OCI-LY7 (cell line): Measurements from ENCODE around the gene MACIR. TPM values are rescaled to one million over a fixed set of nuclear protein-coding genes. Genes with fewer than 3 reads are reported as not detected.

ENCODE experiments used
- BruUV-seq: library from RNA; stranded (reverse); fragments of 400-500 nt; replicated peaks from 2 replicates; lab custom pipeline; 2021; lab: Mats Ljungman, UMichigan
- CTCF ChIA-PET: fragments of 300-600 bp; sonication (Branson Sonifier 250); formaldehyde crosslinking; loops from one replicate; lab custom pipeline; 2022; ENCODE audit warnings: antibody characterized with exemption; ENCODE audit not compliant: unreplicated experiment; lab: Charles Lee
- POLR2A ChIA-PET: fragments of 300-600 bp; sonication (Branson Sonifier 250); formaldehyde crosslinking; loops from one replicate; lab custom pipeline; 2022; ENCODE audit warnings: antibody characterized with exemption; lab: Charles Lee
- DNase-seq: peaks from one replicate; pipeline ENCODE4 v3.0.0-alpha.2; 2015; ENCODE audit warnings: low spot score
- H2AFZ ChIP-seq: fragments of 200-600 bp; sonication (generic), shearing (Covaris generic); 2 replicates; pipeline ENCODE4 v1.6.1; 2014; ENCODE audit warnings: mild to moderate bottlenecking, antibody characterized with exemption, low read length, moderate library complexity
- H3K27ac ChIP-seq: fragments of 200-600 bp; sonication (generic); 2 replicates; pipeline ENCODE4 v1.5.1; 2014; ENCODE audit warnings: mixed run types, low read depth, mild to moderate bottlenecking, moderate library complexity, low read length, inconsistent platforms; ENCODE audit not compliant: poor library complexity, severe bottlenecking
- H3K36me3 ChIP-seq: fragments of 200-600 bp; sonication (generic); 2 replicates; pipeline ENCODE4 v1.6.1; 2014; ENCODE audit warnings: mild to moderate bottlenecking, antibody characterized with exemption, low read length, moderate library complexity, mixed read lengths; ENCODE audit not compliant: insufficient read depth
- H3K4me1 ChIP-seq: fragments of 200-600 bp; sonication (generic); 2 replicates; pipeline ENCODE4 v1.5.1; 2014; ENCODE audit warnings: mild to moderate bottlenecking, low read length; ENCODE audit not compliant: insufficient read depth, poor library complexity, severe bottlenecking
- H3K4me2 ChIP-seq: fragments of 200-600 bp; sonication (generic); 2 replicates; pipeline ENCODE4 v1.6.1; 2014; ENCODE audit warnings: mild to moderate bottlenecking, low read length
- H3K4me3 ChIP-seq: fragments of 200-600 bp; sonication (generic); 2 replicates; pipeline ENCODE4 v1.5.1; 2014; ENCODE audit warnings: mild to moderate bottlenecking, low read depth, low read length; ENCODE audit not compliant: poor library complexity, severe bottlenecking
- H3K79me2 ChIP-seq: fragments of 200-600 bp; sonication (generic); 2 replicates; pipeline ENCODE4 v1.6.1; 2016; ENCODE audit warnings: low read depth, mild to moderate bottlenecking, low read length, moderate library complexity, mixed read lengths; ENCODE audit not compliant: insufficient read depth
- H3K9me2 ChIP-seq: fragments of 200-600 bp; sonication (generic); 2 replicates; pipeline ENCODE4 v1.6.1; 2016; ENCODE audit warnings: mild to moderate bottlenecking, low read length, mixed read lengths; ENCODE audit not compliant: insufficient read depth
- H3K9me3 ChIP-seq: fragments of 200-600 bp; sonication (generic); 2 replicates; pipeline ENCODE4 v1.6.1; 2014; ENCODE audit warnings: mild to moderate bottlenecking, mixed run types, low read length, mixed read lengths
- H4K20me1 ChIP-seq: fragments of 200-600 bp; sonication (generic); 2 replicates; pipeline ENCODE4 v1.6.1; 2014; ENCODE audit warnings: mild to moderate bottlenecking, antibody characterized with exemption, low read length, moderate library complexity, mixed read lengths; ENCODE audit not compliant: insufficient read depth
- CTCF ChIP-seq: fragments of 200-600 bp; sonication (generic); conservative IDR thresholded peaks from 2 replicates; pipeline ENCODE4 v1.5.1; 2014; ENCODE audit warnings: mild to moderate bottlenecking, antibody characterized with exemption, low read length, moderate library complexity, mixed read lengths
- EZH2phosphoT487 ChIP-seq: fragments of 200-600 bp; sonication (generic); IDR thresholded peaks from 2 replicates; pipeline ENCODE4 v1.6.1; 2018; ENCODE audit warnings: low read depth, borderline replicate concordance, mild to moderate bottlenecking, mixed run types, antibody characterized with exemption, low read length, moderate library complexity, mixed read lengths
- intact Hi-C: fragments of 100-400 bp; cut with micrococcal nuclease; formaldehyde crosslinking; loops from one replicate; pipeline ENCODE4 v1.10.0; 2022; ENCODE audit not compliant: unreplicated experiment
- total RNA-seq, 2 experiments: library from RNA; depleted of rRNA in 1 of 2; stranded (reverse); fragments of >200 nt in 1 of 2; shearing (Covaris generic) in 1 of 2; gene quantifications; 2 replicates each; pipeline ENCODE4 v1.2.3, GENCODE V29; 2014 to 2022

The MACIR gene
- total RNA-seq, 2 experiments from 2014 or later = 10.9 to 11.7 TPM

GRCh38 chr5:103224894-103225246 is 33.7 kb upstream of the MACIR start:
- no peaks in the 10 kb centered on the region for H3K9me3 ChIP-seq
- H3K27ac ChIP-seq = no peak overlapping the region
- no peaks in the 10 kb centered on the region for H4K20me1 ChIP-seq
- H2AFZ ChIP-seq = no peak overlapping the region; the same call in 1 of the 2 replicates
- no peaks in the 10 kb centered on the region for H3K79me2 ChIP-seq
- ChIA-PET CTCF (no interaction called here), POLR2A (interaction anchor here (0.6 to 2.4 kb wide), 4 partner anchors 18 to 131 kb away, joined by 3 to 9 read pairs (median 4); partner anchors contain the start of gene MACIR)
- BruUV-seq = no TSS peak
- H3K4me2 ChIP-seq = no peak overlapping the region
- no peak; the same call in 1 of the 2 replicates for TF ChIP-seq CTCF
- TF ChIP-seq EZH2phosphoT487 = no peak
- no peaks in the 10 kb centered on the region for H3K9me2 ChIP-seq
- H3K36me3 ChIP-seq = no peaks in the 10 kb centered on the region
- intact Hi-C loops = loop anchor here (1.0 to 2.0 kb wide), 2 partner anchors 445 to 642 kb away; no protein-coding TSS in a partner anchor
- no peaks in the 10 kb centered on the region for H3K4me1 ChIP-seq
- no peak for DNase-seq
- H3K4me3 ChIP-seq = no peak overlapping the region

GRCh38 chr5:103228061-103228460 is 30.5 kb upstream of the MACIR start:
- no peak overlapping the region for H2AFZ ChIP-seq
- no peaks in the 10 kb centered on the region for H3K36me3 ChIP-seq
- H3K79me2 ChIP-seq = no peaks in the 10 kb centered on the region
- no peak for TF ChIP-seq EZH2phosphoT487
- TF ChIP-seq CTCF = no peak
- H3K4me1 ChIP-seq = no peaks in the 10 kb centered on the region
- DNase-seq = no peak
- H3K27ac ChIP-seq = no peak overlapping the region
- no peak overlapping the region for H3K4me2 ChIP-seq
- CTCF ChIA-PET = no interaction called here
- intact Hi-C loops = no loop called here
- no peaks in the 10 kb centered on the region for H3K9me2 ChIP-seq
- BruUV-seq = no TSS peak
- POLR2A ChIA-PET = no interaction called here
- no peaks in the 10 kb centered on the region for H4K20me1 ChIP-seq
- H3K9me3 ChIP-seq = no peaks in the 10 kb centered on the region
- no peak overlapping the region for H3K4me3 ChIP-seq

GRCh38 chr5:103228588-103228987 is 30.0 kb upstream of the MACIR start:
- CTCF ChIA-PET = no interaction called here
- no peak for DNase-seq
- Histone ChIP-seq H2AFZ (no peak overlapping the region), H3K4me2 (no peak overlapping the region), H3K4me3 (no peak overlapping the region), H3K27ac (no peak overlapping the region), H3K9me3 (no peaks in the 10 kb centered on the region), H4K20me1 (no peaks in the 10 kb centered on the region), H3K36me3 (no peaks in the 10 kb centered on the region), H3K79me2 (no peaks in the 10 kb centered on the region), H3K9me2 (no peaks in the 10 kb centered on the region), H3K4me1 (no peaks in the 10 kb centered on the region)
- POLR2A ChIA-PET = no interaction called here
- no TSS peak for BruUV-seq
- TF ChIP-seq EZH2phosphoT487 (no peak), CTCF (no peak)
- intact Hi-C loops = no loop called here
